K562 (cell line): Measurements from ENCODE around the gene SYNCRIP. TPM values are rescaled to one million over a fixed set of nuclear protein-coding genes. Genes with fewer than 3 reads are reported as not detected.

Source experiments
- BCL6 ChIP-seq: fragments of 250-450 bp; sonication (Bioruptor Pico); IDR thresholded peaks from 2 replicates; pipeline ENCODE4 v1.4.0; 2020
- CTCFL ChIP-seq: IDR thresholded peaks from 2 replicates; pipeline ENCODE4 v1.6.1; 2011; ENCODE audit warnings: borderline replicate concordance, low read depth, mild to moderate bottlenecking, moderate library complexity, low read length; ENCODE audit not compliant: insufficient read depth, poor library complexity, severe bottlenecking
- CUX1 ChIP-seq: fragments of 200-800 bp; sonication (Bioruptor generic); IDR thresholded peaks from 2 replicates; pipeline ENCODE4 v1.6.1; 2016; ENCODE audit warnings: missing genetic modification characterization, missing compliant biosample characterization
- E2F1 ChIP-seq: sonication (generic); formaldehyde crosslinking; IDR thresholded peaks from 2 replicates; pipeline ENCODE4 v1.8.1; 2023; ENCODE audit warnings: mild to moderate bottlenecking, missing genetic modification reagents, moderate library complexity
- POLR2B ChIP-seq: fragments of 450-650 bp; IDR thresholded peaks from 2 replicates; pipeline ENCODE4 v1.6.1; 2018; ENCODE audit warnings: low read depth; ENCODE audit not compliant: partially characterized antibody
- POLR3G ChIP-seq: IDR thresholded peaks from 2 replicates; pipeline ENCODE4 v1.6.1; 2011; ENCODE audit not compliant: insufficient read length, insufficient replicate concordance; ENCODE audit errors: extremely low read depth
- RB1 ChIP-seq: fragments of 450-650 bp; IDR thresholded peaks from 2 replicates; pipeline ENCODE4 v1.6.1; 2017; ENCODE audit warnings: low read depth, mild to moderate bottlenecking
- RCOR1 ChIP-seq, 2 experiments: IDR thresholded peaks; 2 replicates each; pipeline ENCODE4 v1.6.1; 2012; ENCODE audit warnings: low read depth in 2 of 2, low read length in 2 of 2, borderline replicate concordance in 1 of 2, improper control_type of control experiment in 1 of 2
- RHOXF2B ChIP-seq: fragments of 250-450 bp; sonication (Bioruptor Pico); conservative IDR thresholded peaks from 2 replicates; pipeline ENCODE4 v1.5.1; 2021
- SAFB ChIP-seq: fragments of 200-400 bp; formaldehyde crosslinking; IDR thresholded peaks from 2 replicates; pipeline ENCODE4 v1.6.1; 2017; ENCODE audit warnings: low read depth, low read length, borderline replicate concordance
- SIN3B ChIP-seq: fragments of 450-650 bp; IDR thresholded peaks from 2 replicates; pipeline ENCODE4 v1.6.1; 2017; ENCODE audit warnings: low read depth, mild to moderate bottlenecking, moderate library complexity
- TRIM24 ChIP-seq, 2 experiments: fragments of 450-650 bp; IDR thresholded peaks; 2 replicates each; pipeline ENCODE4 v1.6.1; 2016
- USF2 ChIP-seq: sonication (generic); formaldehyde crosslinking; IDR thresholded peaks from 2 replicates; pipeline ENCODE4 v1.5.0; 2020; ENCODE audit warnings: missing genetic modification reagents
- WHSC1 ChIP-seq: IDR thresholded peaks from one replicate; pipeline ENCODE4 v1.6.1; 2012; ENCODE audit warnings: low read length, control low read depth, inconsistent platforms
- ZBTB26 ChIP-seq: fragments of 450-650 bp; formaldehyde crosslinking; IDR thresholded peaks from 2 replicates; pipeline ENCODE4 v1.4.0; 2022; ENCODE audit warnings: missing genetic modification characterization
- ZNF551 ChIP-seq: fragments of 250-450 bp; sonication (Bioruptor Pico); IDR thresholded peaks from 2 replicates; pipeline ENCODE4 v1.5.0; 2021; ENCODE audit warnings: mild to moderate bottlenecking, moderate library complexity
- ZNF583 ChIP-seq: fragments of 250-450 bp; sonication (Bioruptor Pico); IDR thresholded peaks from 2 replicates; pipeline ENCODE4 v1.4.0; 2020
- polyA plus RNA-seq, 8 experiments: library from polyadenylated mRNA; depleted of rRNA in 4 of 8; stranded (reverse) in 5 of 8; unstranded in 3 of 8; fragments of >200 nt; fragmentation: Nextera tagmentation in 2 of 8; fragmentation: Illumina TruSeq in 1 of 8; extraction: Ambion mirVana in 2 of 8; extraction: Trizol in 1 of 8; gene quantifications; 2 replicates each; pipeline versions ENCODE4 v1.2.1 to v1.2.3, GENCODE V29; 2011 to 2014; ENCODE audit warnings: inconsistent platforms in 1 of 8, missing spikeins in 1 of 8
- total RNA-seq, 7 experiments: library from RNA; depleted of rRNA in 6 of 7; stranded (reverse); fragments of >200 nt in 6 of 7; fragmentation: Illumina TruSeq in 2 of 7; extraction: Trizol in 2 of 7; gene quantifications; 2 replicates each; pipeline versions ENCODE4 v1.2.1 to v1.2.3, GENCODE V29; 2011 to 2021; ENCODE audit warnings: low replicate concordance in 1 of 7

Gene SYNCRIP
- total and polyA plus RNA-seq, 9 of the 15 experiments (the other 6 are each of a cell fraction or from before 2014, with no cell fraction given): 46.5 to 295 (median 140) TPM

- peak; percentile 22 for TF ChIP-seq CTCFL
- TF ChIP-seq USF2: peak; percentile 51
- TF ChIP-seq E2F1 (CRISPR knock-in tag): no peak; the same call in 1 of the 2 replicates
- TF ChIP-seq SIN3B: no peak
- TF ChIP-seq SAFB: peak; percentile 63; the same call in 1 of the 2 replicates
- no peak for TF ChIP-seq ZNF583 (CRISPR knock-in tag)
- TF ChIP-seq ZBTB26: no peak
- no peak for TF ChIP-seq TRIM24 (IDR thresholded peaks at IDR 0.05)
- 0 out of 2 replicates have a peak, but pooled peaks have one; percentile 34 for TF ChIP-seq RB1
- no peak for TF ChIP-seq CUX1
- no peak for TF ChIP-seq ZNF551 (CRISPR knock-in tag)
- no peak for TF ChIP-seq WHSC1
- no peak for TF ChIP-seq RCOR1 (IDR thresholded peaks at IDR 0.05; ENCODE audit: borderline replicate concordance in 1 of 2, low read depth in 2 of 2, low read length in 2 of 2)
- TF ChIP-seq POLR2B: no peak
- no peak for TF ChIP-seq BCL6 (CRISPR knock-in tag)
- no peak for TF ChIP-seq RHOXF2B (CRISPR knock-in tag)
- no peak for TF ChIP-seq POLR3G
These were observed 551 bp downstream of the SYNCRIP start (continued) for GRCh38 chr6:85641897-85642773.
